Glutamatergic neuron (in vitro differentiated cells): ENCODE measurements around the gene KLRC4. TPM values are rescaled to one million over a fixed set of nuclear protein-coding genes. Genes with fewer than 3 reads are reported as not detected.

ENCODE experiments used
- DNase-seq: peaks from one replicate; pipeline ENCODE4 v3.0.0; 2022
- H3K27ac Mint-ChIP-seq: one replicate; pipeline ENCODE4 v1.8.0; 2020; ENCODE audit warnings: mild to moderate bottlenecking, mixed read lengths, inconsistent platforms; ENCODE audit not compliant: unreplicated experiment
- H3K27me3 Mint-ChIP-seq: one replicate; pipeline ENCODE4 v1.8.0; 2020; ENCODE audit warnings: mild to moderate bottlenecking, moderate library complexity, mixed read lengths, inconsistent platforms; ENCODE audit not compliant: unreplicated experiment
- H3K36me3 Mint-ChIP-seq: one replicate; pipeline ENCODE4 v1.8.0; 2020; ENCODE audit warnings: mild to moderate bottlenecking, mixed read lengths, inconsistent platforms; ENCODE audit not compliant: unreplicated experiment
- H3K4me1 Mint-ChIP-seq: one replicate; pipeline ENCODE4 v1.8.0; 2020; ENCODE audit warnings: mild to moderate bottlenecking, low read depth, mixed read lengths, inconsistent platforms; ENCODE audit not compliant: unreplicated experiment
- H3K4me3 Mint-ChIP-seq: one replicate; pipeline ENCODE4 v1.8.0; 2020; ENCODE audit warnings: mild to moderate bottlenecking, mixed read lengths, inconsistent platforms; ENCODE audit not compliant: unreplicated experiment
- H3K9me3 Mint-ChIP-seq: one replicate; pipeline ENCODE4 v1.8.0; 2020; ENCODE audit warnings: mild to moderate bottlenecking, moderate library complexity, mixed read lengths, inconsistent platforms; ENCODE audit not compliant: unreplicated experiment
- total RNA-seq: library from RNA; stranded (reverse); fragmentation: NEBNext Ultra II Directional; extraction: Animal tissue kit (Norgen Biotek cat#: 25700); gene quantifications from one replicate; pipeline ENCODE4 v1.2.1, GENCODE V29; 2021; ENCODE audit not compliant: unreplicated experiment
- TF ChIP-seq, protein P1 (sequence below): fragments of 200-600 bp; sonication (generic); IDR thresholded peaks from one replicate; pipeline ENCODE4 v1.5.0; 2021; ENCODE audit not compliant: partially characterized antibody, unreplicated experiment

KLRC4 gene
- total RNA-seq, 1 donor from 2014 or later: not detected

DNA sequence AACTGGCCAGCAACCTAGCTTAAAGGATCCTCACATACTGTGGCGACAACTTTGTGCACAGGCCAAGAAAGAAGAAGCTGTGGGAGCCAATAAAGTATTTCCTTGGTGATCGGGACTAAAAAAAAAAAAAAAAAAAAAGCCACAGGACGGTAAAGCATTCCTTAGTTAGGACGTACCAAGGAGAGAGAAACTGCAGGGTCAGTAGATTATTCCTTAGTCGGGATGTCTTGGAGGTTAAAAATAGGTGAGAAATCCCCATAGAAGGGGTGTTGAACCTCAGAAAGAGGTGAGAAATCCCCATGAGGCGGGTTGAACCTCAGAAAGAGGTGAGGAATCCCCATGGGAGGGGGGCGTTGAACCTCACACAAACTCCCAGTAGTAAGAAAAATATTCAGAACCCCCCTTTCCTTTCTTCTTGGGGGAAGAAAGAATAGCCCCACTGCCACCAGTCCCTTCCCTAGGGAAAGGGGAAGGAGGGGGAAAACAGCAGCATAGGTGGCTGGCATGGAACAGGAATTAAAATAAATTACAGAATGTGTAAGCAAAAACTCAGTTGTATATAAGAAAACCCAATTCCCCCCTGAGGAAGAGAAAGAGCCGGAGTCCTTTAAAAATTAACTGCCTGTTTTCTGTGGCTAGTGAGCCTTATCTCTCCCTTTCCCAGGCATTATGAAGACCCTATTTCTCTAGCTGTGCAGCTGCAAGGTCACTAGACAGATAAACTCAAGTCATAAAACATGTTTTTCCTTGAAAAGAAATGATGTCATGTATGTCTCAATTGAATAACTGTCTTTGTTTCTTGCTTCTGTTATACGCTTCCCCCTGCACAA is 46.5 kb downstream of the KLRC4 start:
- H3K4me3 Mint-ChIP-seq: no peak overlapping the region

DNA sequence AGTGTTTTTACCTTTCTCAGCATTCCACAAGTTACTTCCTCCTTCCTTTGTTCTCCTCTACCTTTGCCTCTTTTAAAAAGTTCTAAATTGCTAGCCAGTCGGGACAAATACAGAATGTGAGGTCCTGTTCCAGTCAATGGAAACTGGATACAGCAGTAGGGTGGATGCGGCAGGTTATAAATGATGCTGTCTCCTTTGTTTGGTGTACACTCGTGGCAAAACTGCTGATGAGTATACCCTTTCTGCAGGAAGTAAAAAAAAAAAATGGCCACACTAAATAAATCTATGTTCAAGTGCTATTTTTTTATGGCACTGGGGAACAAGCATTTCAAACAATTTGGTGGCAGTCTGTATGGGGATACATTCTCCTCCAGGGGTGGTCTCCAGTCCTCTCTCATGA is 47.2 kb downstream of the KLRC4 start:
- Mint-ChIP-seq H3K4me1 (peaks cover 2% of the 10 kb centered on the region), H3K36me3 (no peaks in the 10 kb centered on the region), H3K27ac (no peak overlapping the region), H3K27me3 (no peaks in the 10 kb centered on the region), H3K4me3 (no peak overlapping the region), H3K9me3 (no peaks in the 10 kb centered on the region)
- TF ChIP-seq, protein P1, sequence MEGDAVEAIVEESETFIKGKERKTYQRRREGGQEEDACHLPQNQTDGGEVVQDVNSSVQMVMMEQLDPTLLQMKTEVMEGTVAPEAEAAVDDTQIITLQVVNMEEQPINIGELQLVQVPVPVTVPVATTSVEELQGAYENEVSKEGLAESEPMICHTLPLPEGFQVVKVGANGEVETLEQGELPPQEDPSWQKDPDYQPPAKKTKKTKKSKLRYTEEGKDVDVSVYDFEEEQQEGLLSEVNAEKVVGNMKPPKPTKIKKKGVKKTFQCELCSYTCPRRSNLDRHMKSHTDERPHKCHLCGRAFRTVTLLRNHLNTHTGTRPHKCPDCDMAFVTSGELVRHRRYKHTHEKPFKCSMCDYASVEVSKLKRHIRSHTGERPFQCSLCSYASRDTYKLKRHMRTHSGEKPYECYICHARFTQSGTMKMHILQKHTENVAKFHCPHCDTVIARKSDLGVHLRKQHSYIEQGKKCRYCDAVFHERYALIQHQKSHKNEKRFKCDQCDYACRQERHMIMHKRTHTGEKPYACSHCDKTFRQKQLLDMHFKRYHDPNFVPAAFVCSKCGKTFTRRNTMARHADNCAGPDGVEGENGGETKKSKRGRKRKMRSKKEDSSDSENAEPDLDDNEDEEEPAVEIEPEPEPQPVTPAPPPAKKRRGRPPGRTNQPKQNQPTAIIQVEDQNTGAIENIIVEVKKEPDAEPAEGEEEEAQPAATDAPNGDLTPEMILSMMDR: no peak
- no peak for DNase-seq

More for the DNA sequence above, 46.5 kb downstream of the KLRC4 start:
- TF ChIP-seq, protein P1: no peak
- H3K9me3 Mint-ChIP-seq: no peaks in the 10 kb centered on the region
- H3K27ac Mint-ChIP-seq: no peak overlapping the region
- no peak for DNase-seq
- H3K4me1 Mint-ChIP-seq: peaks cover 2% of the 10 kb centered on the region
- no peaks in the 10 kb centered on the region for H3K36me3 Mint-ChIP-seq
- no peaks in the 10 kb centered on the region for H3K27me3 Mint-ChIP-seq

DNA sequence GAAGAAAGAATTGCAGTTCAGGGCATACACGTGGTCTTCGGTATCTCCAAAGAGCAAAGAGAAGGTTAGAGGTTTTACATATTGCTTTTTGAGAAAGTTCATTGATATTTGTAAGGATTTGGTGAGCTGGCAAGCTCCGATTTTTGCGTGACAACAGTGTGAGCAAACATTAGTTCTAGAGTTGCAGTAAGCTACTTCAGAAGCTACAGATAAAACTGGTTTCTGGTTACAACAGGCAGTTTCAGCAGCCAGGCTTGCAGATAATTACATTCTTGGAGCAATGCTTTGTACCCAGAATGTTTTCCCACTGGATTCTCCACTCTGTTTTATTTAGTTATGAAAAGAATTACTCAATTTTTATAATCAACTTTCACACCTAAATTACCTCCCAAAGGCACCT is 47.9 kb downstream of the KLRC4 start:
- Mint-ChIP-seq H3K4me1 (peaks cover 2% of the 10 kb centered on the region), H3K27me3 (no peaks in the 10 kb centered on the region), H3K4me3 (no peak overlapping the region), H3K27ac (no peak overlapping the region), H3K36me3 (no peaks in the 10 kb centered on the region), H3K9me3 (no peaks in the 10 kb centered on the region)
- DNase-seq: no peak
- TF ChIP-seq, protein P1: no peak

DNA sequence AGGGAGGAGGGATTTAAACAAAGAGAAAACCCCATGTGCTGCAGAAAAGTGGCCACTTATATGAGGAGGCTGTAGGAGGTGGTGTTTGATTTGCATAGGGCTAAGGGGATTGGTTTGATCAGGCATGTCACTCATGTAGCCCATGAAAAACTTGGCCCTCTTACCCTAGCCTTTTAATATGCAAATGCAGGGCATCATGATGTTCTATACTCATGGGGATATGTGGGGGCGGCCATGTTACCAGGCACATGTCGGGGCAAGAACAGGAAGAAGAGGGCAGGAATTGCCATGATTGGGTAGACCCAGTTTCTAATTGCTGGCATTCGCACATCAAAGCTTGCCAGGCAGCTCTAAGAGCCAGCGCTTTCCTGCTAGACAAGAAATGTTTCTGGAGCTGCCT is 48.5 kb downstream of the KLRC4 start:
- TF ChIP-seq, protein P1: no peak
- Mint-ChIP-seq H3K27ac (no peak overlapping the region), H3K36me3 (no peaks in the 10 kb centered on the region), H3K27me3 (no peaks in the 10 kb centered on the region), H3K9me3 (no peaks in the 10 kb centered on the region), H3K4me3 (no peak overlapping the region), H3K4me1 (peaks cover 2% of the 10 kb centered on the region)
- no peak for DNase-seq

DNA sequence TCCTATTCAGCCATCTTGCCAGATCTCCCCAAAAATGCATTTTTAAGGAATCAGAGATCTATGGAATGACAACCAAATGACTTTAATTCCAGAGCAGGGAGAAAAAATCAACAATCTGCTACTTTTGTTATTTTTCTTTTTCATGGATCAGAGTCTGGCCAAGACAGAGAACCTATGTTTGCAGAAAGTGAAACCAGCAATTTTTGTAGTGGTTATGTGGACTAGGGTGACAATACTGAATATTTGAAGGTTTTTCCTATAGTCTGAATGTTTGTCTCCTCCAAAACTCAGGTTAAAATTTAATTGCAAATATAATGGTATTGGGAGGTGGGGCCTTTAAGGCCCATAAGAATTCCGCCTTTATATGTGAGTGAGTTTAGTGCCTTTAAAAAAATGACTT is 50.6 kb downstream of the KLRC4 start:
- H3K27me3 Mint-ChIP-seq: no peaks in the 10 kb centered on the region

More for the DNA sequence above, 50.6 kb downstream of the KLRC4 start:
- TF ChIP-seq, protein P1: no peak
- no peak for DNase-seq
- Mint-ChIP-seq H3K4me1 (peaks cover 2% of the 10 kb centered on the region), H3K27ac (no peak overlapping the region), H3K36me3 (no peaks in the 10 kb centered on the region), H3K4me3 (no peak overlapping the region), H3K9me3 (no peaks in the 10 kb centered on the region)
